ENCODE data around the gene LRRN2. TPM values are rescaled to one million over a fixed set of nuclear protein-coding genes. Genes with fewer than 3 reads are reported as not detected.

The LRRN2 gene
- total and polyA plus RNA-seq, 2 of the 8 experiments (the other 6 are each of a cell fraction or from before 2014, with no cell fraction given), result 1.8 to 2.3 TPM

- H4K8ac ChIP-seq (ENCODE audit: extremely low read depth, insufficient read depth, low read length), result no peak overlapping the region
- H3K56ac ChIP-seq (replicated peaks; ENCODE audit: insufficient read length, low read depth, low read length), result no peak overlapping the region
- no peak for FAIRE-seq
- H2BK12ac ChIP-seq (ENCODE audit: low read depth, low read length), result no peak overlapping the region
- no peak overlapping the region for H2AK5ac ChIP-seq (ENCODE audit: low read depth, low read length)
- H3K4me1 ChIP-seq (replicated peaks in 1 of 4; ENCODE audit: control insufficient read depth in 3 of 4, insufficient read depth in 4 of 4, low read length in 3 of 4), result peaks cover 0 to 6% (median 3%) of the 10 kb centered on the region in 4 experiments; a peak in 3 of 7 replicates
- no peaks in the 10 kb centered on the region for H3K23me2 ChIP-seq (ENCODE audit: low read depth, low read length)
- H4K20me1 ChIP-seq (replicated peaks in 1 of 2; ENCODE audit: control insufficient read depth in 1 of 2, insufficient read depth in 2 of 2, low read length in 2 of 2), result no peaks in the 10 kb centered on the region
- no peak overlapping the region for H2BK20ac ChIP-seq (ENCODE audit: low read length)
- CTCF ChIA-PET (ENCODE audit: partially characterized antibody), result interaction anchor here (0.6 to 3.1 kb wide), 7 partner anchors 9 to 139 kb away, joined by 3 to 11 read pairs (median 3); no protein-coding TSS in a partner anchor
- no peak overlapping the region for H3K4ac ChIP-seq (replicated peaks; ENCODE audit: insufficient read length, low read depth, low read length)
- POLR2A ChIA-PET (ENCODE audit: partially characterized antibody), result no interaction called here
- TF ChIP-seq JUND (IDR thresholded peaks at IDR 0.05; ENCODE audit: low read length), result no peak
- TF ChIP-seq EZH2 (IDR thresholded peaks at IDR 0.05; ENCODE audit: low read depth, low read length, severe bottlenecking), result no peak
- no peak for TF ChIP-seq TBP (IDR thresholded peaks at IDR 0.05; ENCODE audit: low read depth, low read length)
- TF ChIP-seq ATF3 (IDR thresholded peaks at IDR 0.05; ENCODE audit: insufficient read depth, low read depth, low read length), result no peak
- no peaks in the 10 kb centered on the region for H3K79me1 ChIP-seq (ENCODE audit: low read depth, low read length)
- H4K5ac ChIP-seq (ENCODE audit: insufficient read length, low read depth, low read length), result no peak overlapping the region
- H3K4me2 ChIP-seq (ENCODE audit: insufficient read depth in 1 of 2, low read depth in 2 of 2, low read length in 2 of 2), result no peak overlapping the region
- no peak overlapping the region for H2BK120ac ChIP-seq (replicated peaks; ENCODE audit: low read depth, low read length)
- H2BK15ac ChIP-seq (ENCODE audit: low read length), result no peak overlapping the region
- no peak overlapping the region for H4K91ac ChIP-seq (replicated peaks; ENCODE audit: insufficient read length, low read length)
- H3K79me2 ChIP-seq (ENCODE audit: control insufficient read depth in 1 of 2, insufficient read depth in 2 of 2, low read length in 2 of 2), result no peaks in the 10 kb centered on the region
- WGBS, 2 experiments (ENCODE audit: extremely low coverage in 1 of 2, insufficient coverage in 1 of 2, insufficient read length in 1 of 2, insufficient replicate concordance in 2 of 2, low coverage in 1 of 2, low lambda C conversion rate in 2 of 2, missing lambda C conversion rate in 1 of 2), result 93% methylated on average over 6 of the region's 6 CpGs; no CpG with 5 or more reads in 1 of the 2 experiments
- H3K4me3 ChIP-seq (ENCODE audit: extremely low read depth in 1 of 4, insufficient read depth in 2 of 4, low read depth in 3 of 4, low read length in 4 of 4), result no peak overlapping the region
- no peaks in the 10 kb centered on the region; a peak in 2 of 7 replicates for H3K27me3 ChIP-seq (replicated peaks in 1 of 4; ENCODE audit: control insufficient read depth in 3 of 4, extremely low read depth in 1 of 4, insufficient read depth in 3 of 4, low read length in 3 of 4)
- no peak overlapping the region for H3K14ac ChIP-seq (ENCODE audit: insufficient read length)
- H3K36me3 ChIP-seq (ENCODE audit: control insufficient read depth in 2 of 4, insufficient read depth in 4 of 4, low read length in 3 of 4), result no peaks in the 10 kb centered on the region
- no peak overlapping the region for H2AFZ ChIP-seq (ENCODE audit: low read length)
- no peak for DNase-seq (ENCODE audit: low read depth in 1 of 2, low spot score in 2 of 2)
- H3K18ac ChIP-seq (ENCODE audit: extremely low read depth, low read length), result no peak overlapping the region
- no peak overlapping the region for H2BK5ac ChIP-seq (ENCODE audit: low read depth, low read length)
- no peak overlapping the region for H3K23ac ChIP-seq (ENCODE audit: insufficient read length)
- no peaks in the 10 kb centered on the region for H3K9me3 ChIP-seq (ENCODE audit: insufficient read depth in 2 of 2, low read depth in 1 of 2, low read length in 1 of 2)
- H3K9ac ChIP-seq (replicated peaks in 1 of 4; ENCODE audit: extremely low read depth in 1 of 4, low read depth in 3 of 4, low read length in 3 of 4), result no peak overlapping the region
- H3K27ac ChIP-seq (ENCODE audit: low read depth, low read length), result no peak overlapping the region
Measured at GRCh38 chr1:204672069-204672468, 13.5 kb downstream of the LRRN2 start.
